IPS-NIHi7 (cell line): ENCODE measurements around the gene FCMR.
A peak's percentile ranks its signal among the peaks of the same experiment; 100 is the strongest.
"Not testable (repeated sequence)": the region's sequence is repeated elsewhere in the genome, so short reads cannot be mapped to it uniquely, and the experiment has no call there.

Source experiments
- DNase-seq: peaks from one replicate; pipeline ENCODE4 v3.0.0; 2012; ENCODE audit warnings: mixed read lengths; ENCODE audit errors: extremely low spot score

The FCMR gene

DNA sequence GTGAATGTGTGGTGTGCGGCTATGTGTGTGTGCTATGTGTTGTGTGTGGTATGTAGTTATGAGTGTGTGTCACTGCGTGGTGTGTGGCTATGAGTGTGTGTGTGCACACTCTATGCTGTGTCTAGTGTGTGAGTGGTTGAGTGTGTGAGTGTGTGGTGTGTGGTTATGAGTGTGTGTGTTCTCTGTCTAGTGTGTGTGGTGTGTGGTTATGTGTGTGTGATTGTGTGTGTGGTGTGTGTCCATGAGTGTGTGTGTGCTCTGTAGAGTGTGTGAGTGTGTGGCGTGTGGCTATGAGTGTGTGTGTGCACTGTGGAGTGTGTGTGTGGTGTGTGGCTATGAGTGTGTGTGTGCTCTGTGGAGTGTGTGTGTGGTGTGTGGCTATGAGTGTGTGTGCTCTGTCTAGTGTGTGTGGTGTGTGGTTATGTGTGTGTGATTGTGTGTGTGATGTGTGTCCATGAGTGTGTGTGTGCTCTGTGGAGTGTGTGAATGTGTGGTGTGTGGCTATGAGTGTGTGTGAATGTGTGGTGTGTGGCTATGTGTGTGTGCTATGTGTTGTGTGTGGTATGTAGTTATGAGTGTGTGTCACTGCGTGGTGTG is 2.3 kb upstream of the FCMR start:
- not testable (repeated sequence) for DNase-seq

DNA sequence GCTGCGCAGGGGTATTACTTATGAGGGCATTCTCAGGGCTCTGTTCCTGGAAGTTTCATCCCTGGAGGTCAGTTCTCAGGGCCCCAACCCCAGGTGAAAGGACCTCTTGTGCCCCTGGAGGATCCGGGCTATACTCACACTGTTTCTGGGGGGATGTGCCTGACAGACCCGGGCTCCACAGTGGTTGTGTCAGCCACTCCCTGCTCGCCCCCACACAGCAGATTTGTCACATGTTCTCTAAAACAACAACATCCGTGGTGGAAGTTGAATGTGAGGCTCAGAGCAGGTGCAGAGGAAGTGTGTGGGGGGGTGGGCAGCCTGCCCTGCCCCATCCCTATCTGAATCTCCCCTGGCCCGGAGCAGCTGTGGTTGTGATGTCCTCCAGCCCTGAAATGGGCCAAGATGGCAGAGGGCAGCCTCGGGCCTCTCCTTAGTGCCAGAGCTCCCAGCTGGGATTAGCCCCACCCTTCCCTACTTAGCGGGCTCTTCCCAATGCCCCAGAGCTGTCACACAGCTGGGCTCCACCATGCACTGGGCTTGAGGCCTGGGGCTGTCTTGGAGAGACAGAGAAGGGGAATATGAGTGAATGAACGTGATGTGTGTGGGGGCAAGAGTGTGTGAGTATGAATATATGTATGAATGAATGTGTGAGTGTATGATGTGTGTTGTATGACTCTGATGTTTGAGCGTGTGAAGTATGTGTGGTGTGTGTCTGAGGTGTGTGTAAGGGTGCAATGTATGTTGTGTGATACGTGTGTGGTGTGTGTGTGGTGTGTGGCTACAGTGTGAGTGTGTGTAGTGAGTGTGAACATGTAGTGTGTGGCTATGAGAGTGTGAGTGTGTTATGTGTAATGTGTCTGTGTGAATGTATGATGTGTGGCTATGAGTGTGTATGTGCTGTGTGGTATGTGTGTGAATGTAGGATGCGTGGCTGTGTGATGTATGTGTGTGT is 1.5 kb upstream of the FCMR start:
- DNase-seq: no peak

DNA sequence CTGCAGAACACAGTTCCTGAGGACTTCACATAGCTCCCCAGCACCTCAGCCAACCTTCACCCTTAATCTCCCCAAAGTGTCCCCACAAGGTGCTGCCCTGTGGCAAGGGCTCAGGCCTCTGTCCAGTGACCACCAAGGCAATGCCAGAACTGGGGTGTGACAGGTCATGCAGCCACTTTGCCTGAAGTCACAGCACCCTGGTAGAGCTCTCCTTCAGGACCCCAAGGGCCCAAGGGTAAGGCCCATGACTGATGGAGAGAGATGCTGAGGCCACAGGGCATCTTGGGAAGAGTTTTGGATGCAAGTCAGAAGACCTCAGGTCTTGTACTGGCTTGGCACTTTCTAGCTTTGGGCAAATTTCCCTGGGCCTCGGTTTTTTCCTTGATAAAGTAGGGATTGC is 783 bp upstream of the FCMR start:
- DNase-seq: no peak

DNA sequence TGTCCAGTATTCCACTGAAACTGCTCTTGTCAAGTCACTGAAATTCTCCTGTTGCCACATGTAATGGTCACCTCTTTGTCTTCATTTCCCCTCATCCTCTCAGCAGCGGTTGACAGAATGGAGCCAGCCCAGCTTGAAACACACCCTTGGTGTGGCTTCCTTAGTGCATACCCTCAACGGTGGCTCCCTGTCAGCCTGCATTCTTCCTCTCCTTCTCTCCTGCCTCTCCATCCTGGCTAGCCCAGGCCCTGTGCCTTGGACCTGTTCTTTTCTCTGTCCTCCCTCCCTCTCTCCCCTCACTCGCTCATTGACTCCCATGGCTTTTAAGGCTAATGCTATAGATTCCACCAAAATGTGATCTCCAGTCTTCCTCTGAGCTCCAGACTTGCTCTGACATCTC is 3.7 kb downstream of the FCMR start:
- no peak for DNase-seq

DNA sequence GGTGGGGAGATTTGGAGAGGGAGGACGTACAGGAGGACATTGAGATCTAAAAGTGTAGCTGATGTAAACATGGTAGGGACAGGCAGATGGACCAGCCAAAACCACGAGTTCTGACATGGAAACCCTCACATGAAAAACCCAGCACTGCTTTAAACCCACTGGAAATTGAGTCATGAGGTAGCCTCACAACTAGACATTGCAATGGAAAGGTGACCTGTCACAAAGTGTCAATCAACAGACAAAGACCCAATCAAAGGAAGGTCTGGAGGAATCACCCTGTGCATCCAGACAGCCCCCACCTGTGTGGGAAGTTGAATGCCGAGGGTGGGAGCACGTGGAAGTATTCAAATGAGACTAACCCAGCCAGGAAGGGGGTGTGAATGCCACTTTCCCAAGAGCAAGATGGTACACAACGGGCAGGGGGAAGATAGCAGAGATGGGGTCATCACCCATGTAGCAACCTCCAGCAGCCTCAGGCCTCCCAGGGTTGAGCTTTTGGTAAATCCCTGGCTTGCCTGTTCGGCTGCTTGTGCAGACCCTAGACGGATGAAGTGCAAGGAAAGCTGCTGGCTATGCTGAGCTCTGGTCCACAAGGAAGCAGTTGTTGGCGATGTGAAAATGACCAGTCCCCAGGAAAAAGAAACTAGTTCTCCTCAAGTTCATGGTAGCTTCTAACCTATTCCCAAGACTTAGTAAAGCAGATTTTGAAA is 5.6 kb downstream of the FCMR start:
- no peak for DNase-seq

DNA sequence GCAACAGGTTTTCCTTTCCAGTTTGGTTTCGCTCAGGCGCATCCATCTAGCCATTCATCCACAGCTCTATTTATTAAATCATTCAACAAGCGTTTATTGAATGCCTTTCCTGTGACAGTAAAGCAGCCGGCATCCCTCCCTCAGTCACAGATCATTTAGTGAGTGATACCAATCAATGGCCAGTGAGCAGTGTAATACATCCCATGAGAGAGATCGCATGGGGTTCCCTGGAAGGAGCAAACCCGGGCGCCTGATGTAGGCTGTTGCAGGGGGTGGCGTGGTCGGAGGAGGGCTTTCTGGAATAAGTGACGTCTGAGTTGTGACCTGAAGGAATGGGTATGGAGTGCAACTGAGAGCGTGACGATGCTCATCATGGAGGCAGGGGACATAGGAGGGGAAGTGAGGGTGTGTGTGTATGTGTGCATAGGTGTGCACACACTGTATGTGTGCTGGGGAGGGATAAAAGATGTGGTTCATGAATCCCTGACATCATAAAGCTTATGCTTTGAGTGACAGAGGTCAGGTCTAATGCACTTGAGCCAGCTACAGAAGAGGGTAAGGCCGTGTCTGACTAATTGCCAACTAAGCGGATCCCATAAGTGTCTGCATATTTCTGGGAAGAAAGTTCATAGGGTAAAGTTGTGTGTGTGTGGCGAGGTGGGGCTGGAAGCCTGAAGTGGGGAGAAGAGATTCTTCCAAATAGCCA is 6.6 kb downstream of the FCMR start:
- DNase-seq: no peak

DNA sequence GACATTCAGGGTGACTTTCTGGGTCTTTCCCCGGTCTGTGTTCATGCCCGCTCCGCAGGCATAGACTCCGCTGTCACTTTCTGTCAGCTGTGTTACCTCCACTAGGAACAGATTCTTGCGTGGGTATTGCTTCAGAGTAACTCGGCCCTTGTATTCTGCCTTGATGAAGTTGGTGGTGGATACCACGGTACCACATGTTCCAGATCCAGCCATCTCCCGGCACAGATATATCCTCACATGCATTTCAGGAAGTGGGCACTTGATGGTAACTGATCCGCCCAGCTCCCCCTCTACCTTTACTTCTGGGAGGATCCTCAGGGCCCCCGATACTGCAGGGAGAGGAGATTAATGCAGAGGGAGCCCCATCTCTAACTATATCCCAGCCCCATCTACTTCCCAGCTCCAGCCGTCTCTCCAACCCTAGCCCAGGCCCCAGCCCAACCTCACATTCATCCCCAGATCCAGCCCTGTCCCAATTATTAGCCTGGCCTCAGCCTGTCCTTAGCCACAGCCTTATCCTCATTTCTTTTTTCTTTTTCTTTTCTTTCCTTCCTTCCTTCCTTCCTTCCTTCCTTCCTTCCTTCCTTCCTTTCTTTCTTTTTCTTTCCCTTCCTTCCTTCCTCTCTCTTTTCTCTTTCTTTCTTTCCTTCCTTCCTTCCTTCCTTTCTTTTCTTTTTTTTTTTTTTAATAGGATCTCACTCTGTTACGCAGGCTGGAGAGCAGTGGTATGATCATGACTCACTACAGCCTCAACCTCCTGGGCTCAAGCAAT is 7.8 kb downstream of the FCMR start:
- DNase-seq: no peak

DNA sequence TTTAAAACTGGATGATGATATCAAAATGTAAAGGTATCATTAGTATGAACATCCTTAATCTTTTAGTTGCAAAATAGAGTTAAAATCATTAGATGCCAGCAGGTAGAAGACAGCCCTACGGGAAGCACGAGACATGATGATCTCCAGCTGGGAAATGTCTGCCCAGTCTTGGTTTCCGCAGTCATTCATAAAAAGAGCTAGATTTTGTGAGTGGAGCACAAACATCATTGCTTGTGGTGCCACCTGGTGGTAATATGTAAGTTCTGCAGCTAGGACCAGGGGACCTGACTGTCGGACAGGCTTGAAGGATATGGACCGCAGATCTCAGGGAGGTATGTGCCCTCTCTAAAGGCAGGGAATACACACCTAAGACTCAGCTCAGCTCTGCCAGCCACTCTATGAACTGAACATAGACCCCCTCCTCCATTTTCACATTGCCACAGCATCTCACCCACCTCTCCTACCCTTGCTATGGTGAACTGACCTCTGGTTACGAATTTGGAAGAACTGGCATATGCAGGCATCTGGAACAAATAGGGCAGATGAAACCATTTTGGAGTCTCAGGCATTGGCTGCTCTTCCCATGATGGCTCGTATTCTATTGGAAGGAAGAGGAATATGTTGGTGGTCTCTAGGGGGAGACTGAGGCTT is 9.2 kb downstream of the FCMR start:
- DNase-seq: peak; percentile 83

DNA sequence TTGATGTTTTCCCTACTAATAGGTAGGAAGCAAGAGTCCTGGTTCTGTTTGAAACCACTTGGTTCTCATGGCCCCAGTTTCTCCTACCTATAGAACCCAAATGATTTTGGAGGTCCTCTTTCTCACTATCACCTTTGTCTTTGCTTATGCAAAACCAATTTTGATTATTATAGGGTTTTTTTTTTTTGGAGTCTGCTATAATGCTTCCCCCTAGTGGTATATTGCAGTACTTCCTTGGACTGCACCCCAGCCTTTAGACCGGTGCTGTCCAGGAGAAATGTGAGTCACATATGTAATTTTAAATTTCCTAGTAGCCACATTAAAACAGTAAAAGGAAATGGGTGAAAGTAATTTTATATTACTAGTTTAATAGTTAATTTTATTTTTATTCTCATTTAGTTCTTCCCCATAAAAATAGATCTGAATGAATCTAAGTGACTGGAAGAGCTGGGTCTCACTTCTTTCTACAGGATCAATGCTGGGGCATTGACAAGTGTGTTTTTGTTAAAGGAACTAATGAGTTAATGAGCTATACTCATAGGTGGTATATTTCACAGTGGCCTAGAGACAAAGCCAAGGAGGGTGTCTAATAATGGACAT is 10.6 kb downstream of the FCMR start:
- peak; percentile 57 for DNase-seq

DNA sequence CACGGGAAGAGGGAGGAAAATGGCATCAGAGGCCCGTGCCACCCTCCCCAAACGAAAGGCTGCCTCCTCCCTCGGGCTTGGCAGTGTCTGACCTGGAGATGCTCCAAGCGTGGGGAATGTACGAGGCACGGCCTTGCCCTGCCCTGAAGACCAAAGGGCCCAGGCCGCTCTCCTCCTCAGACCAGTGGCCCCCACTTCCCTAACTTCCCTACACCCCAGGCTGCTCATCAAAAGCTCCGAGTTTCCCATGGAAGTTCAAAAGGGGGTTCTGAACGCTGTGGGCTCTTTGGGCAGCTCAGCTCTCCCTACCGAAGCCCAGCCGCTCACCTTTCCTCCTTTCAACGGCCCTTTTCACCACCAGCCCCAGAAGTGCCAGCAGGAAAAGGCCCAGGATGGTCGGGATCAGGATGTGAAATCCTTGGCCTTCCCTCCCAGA is 11.8 kb downstream of the FCMR start:
- peak; percentile 26 for DNase-seq

DNA sequence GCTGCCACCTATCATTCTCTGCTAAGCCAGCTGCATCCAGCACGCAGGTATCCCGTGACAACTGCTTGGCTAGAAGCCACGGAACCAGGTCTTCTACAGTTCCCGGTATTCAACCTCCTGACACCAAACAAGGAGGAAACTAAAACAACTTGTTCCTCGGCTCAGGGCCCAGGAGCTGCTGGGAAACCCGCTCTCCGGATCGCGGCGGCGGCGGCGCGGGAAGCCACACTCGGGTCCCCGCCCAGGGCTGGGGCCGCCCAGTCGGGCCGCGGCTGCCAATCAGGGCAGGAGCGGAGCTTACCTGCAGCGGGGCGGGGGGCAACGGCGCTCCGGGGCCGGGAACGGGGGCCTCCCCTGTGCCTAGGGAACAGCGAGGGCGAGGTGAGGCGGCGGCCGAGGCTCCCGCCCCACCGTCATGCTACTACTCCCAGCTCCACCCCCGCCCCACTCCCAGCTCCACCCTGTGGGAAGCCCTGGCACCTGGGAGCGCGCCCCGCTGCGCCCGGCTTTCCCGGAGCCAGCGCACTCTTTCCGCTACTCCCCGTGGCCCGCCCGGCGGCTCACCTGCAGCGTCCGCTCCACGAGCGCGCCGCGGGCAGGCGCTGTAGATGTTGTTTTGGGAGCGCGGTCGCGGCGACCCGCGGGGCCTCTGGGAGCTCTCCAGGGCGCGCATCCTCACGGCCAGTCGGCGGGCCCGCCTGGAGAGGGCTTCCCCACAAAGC is 12.4 kb downstream of the FCMR start:
- peak; percentile 82 for DNase-seq

DNA sequence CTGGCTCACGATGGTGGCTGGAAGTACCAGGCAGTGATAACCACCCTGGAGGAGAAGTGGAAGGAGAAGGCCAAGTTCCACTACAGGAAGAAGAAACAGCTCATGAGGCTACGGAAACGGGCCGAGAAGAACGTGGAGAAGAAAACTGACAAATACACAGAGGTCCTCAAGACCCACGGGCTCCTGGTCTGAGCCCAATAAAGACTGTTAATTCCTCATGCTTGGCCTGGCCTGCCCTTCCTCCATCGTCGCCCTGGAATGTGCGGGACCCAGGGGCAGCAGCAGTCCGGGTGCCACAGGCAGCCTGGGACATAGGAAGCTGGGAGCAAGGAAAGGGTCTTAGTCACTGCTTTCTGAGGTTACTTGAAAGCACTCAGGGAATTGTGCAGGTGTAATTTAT is 13.7 kb downstream of the FCMR start:
- DNase-seq: no peak

DNA sequence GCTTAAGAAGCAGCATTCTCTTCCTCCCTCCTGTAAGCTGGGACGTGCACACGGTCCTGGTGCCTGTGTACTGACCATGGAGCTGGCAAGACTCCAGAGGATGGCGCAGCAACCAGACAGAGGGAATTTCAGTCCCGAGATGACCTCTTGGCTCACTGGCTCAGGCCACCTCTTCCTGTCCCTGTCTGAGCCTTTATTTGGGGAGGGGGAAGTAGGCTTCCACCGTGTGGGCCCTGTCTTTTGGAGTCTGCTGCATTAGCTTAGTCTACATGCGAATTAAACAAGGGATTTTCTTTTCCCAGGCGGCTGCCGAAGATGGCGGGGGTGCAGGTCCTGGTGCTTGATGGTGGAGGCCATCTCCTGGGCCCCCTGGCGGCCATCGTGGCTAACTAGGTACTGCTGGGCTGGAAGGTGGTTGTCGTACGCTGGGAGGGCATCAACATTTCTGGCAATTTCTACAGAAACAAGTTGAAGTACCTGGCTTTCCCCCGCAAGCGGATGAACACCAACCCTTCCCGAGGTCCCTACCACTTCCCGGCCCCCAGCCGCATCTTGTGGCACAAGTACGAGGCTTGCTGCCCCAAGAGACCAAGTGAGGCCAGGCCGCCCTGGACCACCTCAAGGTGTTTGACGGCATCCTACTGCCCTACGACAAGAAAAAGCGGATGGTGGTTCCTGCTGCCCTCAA is 14.3 kb downstream of the FCMR start:
- DNase-seq: peak; percentile 66

DNA sequence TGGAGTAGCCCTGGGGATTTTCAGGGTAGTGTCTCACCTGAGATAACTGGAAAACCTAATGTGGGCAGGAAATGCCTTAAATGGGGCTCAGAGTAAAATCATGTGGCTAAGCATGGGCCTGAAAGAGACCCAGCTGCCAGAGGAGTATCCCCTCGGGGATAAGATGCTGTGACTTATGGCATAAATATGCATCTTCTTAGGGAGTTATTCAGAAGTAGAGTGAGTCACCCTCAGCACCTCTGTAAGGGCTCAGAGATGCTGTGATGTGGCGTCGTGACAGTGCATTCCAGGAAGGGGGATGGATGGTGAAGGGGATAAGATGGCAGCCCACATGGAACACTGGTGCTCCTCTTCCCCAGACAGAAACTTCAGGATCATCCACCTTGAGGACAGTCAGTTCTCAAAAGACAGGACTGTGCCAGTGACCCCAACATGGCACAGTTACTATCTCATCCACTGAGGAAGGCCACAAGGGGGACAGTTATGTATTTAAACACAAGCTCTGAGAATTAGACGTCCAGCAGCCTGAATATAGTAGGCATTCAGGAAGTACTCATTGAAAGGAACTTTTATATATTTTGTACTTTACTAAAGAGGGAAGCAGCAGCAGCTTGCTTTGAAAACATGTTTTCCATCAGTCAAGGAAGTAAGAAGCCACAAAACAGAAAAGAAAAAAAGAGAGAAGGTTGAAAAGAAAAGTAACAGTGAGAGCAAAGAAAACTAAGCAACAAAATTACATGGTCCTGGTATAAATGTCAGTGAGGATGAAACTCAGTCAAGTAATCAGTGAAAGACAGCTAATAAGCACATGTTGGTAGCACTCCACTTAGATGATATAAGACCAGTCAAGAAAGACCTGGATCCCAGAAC is 16.2 kb downstream of the FCMR start:
- no peak for DNase-seq

DNA sequence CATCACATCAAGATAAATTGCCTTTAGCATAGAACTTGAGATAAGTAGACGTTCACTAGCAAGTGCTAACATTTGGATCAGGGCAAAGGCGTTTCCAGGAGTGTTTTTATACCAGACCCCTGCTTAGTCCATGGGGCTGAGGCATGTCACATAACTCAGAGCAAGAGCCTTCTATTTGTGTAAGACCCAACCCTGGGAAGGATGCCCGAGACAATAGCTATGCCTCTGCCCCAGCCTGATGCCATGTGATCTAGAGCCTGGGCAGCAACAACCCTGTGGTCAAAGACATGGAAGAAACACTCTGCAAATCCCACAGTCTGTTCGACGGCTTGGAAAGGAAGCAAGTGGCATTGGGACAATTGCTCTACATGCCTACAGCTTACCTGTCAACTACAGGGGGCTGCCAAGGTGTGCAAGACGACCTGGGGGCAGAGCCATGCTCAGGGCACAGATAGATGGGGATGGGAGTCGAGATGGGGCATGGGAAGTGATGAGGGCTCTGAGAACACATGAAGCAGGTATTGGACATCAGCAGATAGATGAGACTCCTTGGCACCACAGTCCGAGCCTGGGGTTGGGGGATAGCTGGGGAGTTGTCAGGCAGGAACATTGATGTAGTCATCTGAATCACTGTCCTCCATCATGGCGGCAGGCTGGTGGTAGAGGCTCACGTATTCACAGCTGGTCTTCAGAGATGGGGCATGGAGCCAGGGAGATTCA is 17.2 kb downstream of the FCMR start:
- DNase-seq: no peak

DNA sequence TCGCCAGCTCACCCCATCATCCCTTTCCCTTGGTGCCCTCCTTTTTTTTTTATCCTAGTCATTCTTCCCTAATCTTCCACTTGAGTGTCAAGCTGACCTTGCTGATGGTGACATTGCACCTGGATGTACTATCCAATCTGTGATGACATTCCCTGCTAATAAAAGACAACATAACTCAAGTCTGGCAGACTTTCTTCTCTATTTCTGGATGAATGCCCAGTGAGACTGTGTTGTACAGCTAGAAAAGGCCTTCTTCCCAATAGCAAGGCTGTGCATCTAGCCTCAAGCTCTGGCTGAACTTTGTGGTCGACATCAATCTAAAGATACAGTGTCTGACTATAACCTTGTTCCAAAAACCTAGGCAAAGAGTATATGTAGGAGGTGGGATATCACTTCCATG is 18.1 kb downstream of the FCMR start:
- DNase-seq: no peak

DNA sequence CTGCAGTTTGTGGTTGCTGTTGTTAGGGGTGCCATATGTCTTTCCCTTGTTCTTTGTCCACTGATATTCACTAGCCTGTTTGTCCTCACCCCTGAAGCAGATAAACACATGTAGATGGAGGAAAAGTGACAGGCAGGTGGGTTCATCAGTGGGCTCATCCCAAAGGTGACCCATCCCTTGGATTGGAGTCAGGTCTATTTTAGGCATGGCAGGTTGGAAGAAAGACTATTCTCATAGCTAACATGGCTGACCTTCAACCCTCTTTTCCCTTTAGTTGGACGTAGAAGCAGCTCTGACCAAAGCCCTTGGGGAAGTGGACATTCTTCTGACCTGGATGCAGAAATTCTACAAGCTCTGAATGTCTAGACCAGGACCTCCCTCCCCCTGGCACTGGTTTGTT is 19.0 kb downstream of the FCMR start:
- DNase-seq: no peak
